HUES64 (cell line): Measurements from ENCODE around the gene OAS3.

Source experiments
- H3K27ac ChIP-seq: 2 replicates; pipeline ENCODE4 v1.7.0; 2013; ENCODE audit warnings: low read depth, low read length, inconsistent platforms
- H3K27me3 ChIP-seq: 2 replicates; pipeline ENCODE4 v1.6.1; 2013; ENCODE audit warnings: mild to moderate bottlenecking, low read length; ENCODE audit not compliant: insufficient read depth
- H3K36me3 ChIP-seq: 2 replicates; pipeline ENCODE4 v1.6.1; 2013; ENCODE audit warnings: mild to moderate bottlenecking, low read length; ENCODE audit not compliant: insufficient read depth
- H3K4me1 ChIP-seq: 2 replicates; pipeline ENCODE4 v1.6.1; 2013; ENCODE audit warnings: mild to moderate bottlenecking, low read length, moderate library complexity; ENCODE audit not compliant: insufficient read depth
- H3K4me3 ChIP-seq: 2 replicates; pipeline ENCODE4 v1.5.1; 2013; ENCODE audit warnings: mild to moderate bottlenecking, low read length, moderate library complexity
- H3K9ac ChIP-seq: 2 replicates; pipeline ENCODE4 v1.6.1; 2013; ENCODE audit warnings: mild to moderate bottlenecking, low read depth, low read length
- H3K9me3 ChIP-seq: 2 replicates; pipeline ENCODE4 v1.6.1; 2013; ENCODE audit warnings: low read depth, low read length; ENCODE audit not compliant: insufficient read depth
- WGBS: fragments of 150-250, 120-280 bp; methylation state at CpG from one replicate; pipeline ENCODE4 v1.1.7; 2013; ENCODE audit warnings: missing lambda C conversion rate; 5-methylcytosine and 5-hydroxymethylcytosine counted together

The OAS3 gene

GRCh38 chr12:112927925-112928324, 10.3 kb upstream of the OAS3 start:
- WGBS: 95% methylated on average over 1 of the region's 2 CpGs

GRCh38 chr12:112928978-112929377, 9.3 kb upstream of the OAS3 start:
- no peak overlapping the region for H3K27ac ChIP-seq
- H3K4me1 ChIP-seq: no peaks in the 10 kb centered on the region; the same call in 1 of the 2 replicates
- 95% methylated on average over 1 of the region's 1 CpG for WGBS
- no peak overlapping the region for H3K4me3 ChIP-seq
- H3K27me3 ChIP-seq: no peaks in the 10 kb centered on the region
- H3K36me3 ChIP-seq: no peaks in the 10 kb centered on the region
- peaks cover 6% of the 10 kb centered on the region; the same call in 1 of the 2 replicates for H3K9me3 ChIP-seq
- no peak overlapping the region for H3K9ac ChIP-seq

More at GRCh38 chr12:112927925-112928324, 10.3 kb upstream of the OAS3 start:
- Histone ChIP-seq H3K27ac (no peak overlapping the region), H3K4me3 (no peak overlapping the region), H3K9ac (no peak overlapping the region), H3K27me3 (no peaks in the 10 kb centered on the region), H3K4me1 (no peaks in the 10 kb centered on the region; the same call in 1 of the 2 replicates), H3K36me3 (no peaks in the 10 kb centered on the region), H3K9me3 (peaks cover 6% of the 10 kb centered on the region; the same call in 1 of the 2 replicates)

- Histone ChIP-seq H3K9me3 (peaks cover 6% of the 10 kb centered on the region; the same call in 1 of the 2 replicates), H3K27ac (no peak overlapping the region), H3K4me1 (no peaks in the 10 kb centered on the region; the same call in 1 of the 2 replicates), H3K4me3 (no peak overlapping the region), H3K9ac (no peak overlapping the region), H3K27me3 (no peaks in the 10 kb centered on the region), H3K36me3 (no peaks in the 10 kb centered on the region)
- 85% methylated on average over 3 of the region's 3 CpGs for WGBS
Observed at GRCh38 chr12:112929715-112930114, 8.6 kb upstream of the OAS3 start.

GRCh38 chr12:112930350-112930749, 7.9 kb upstream of the OAS3 start:
- Histone ChIP-seq H3K4me1 (no peaks in the 10 kb centered on the region; the same call in 1 of the 2 replicates), H3K27me3 (no peaks in the 10 kb centered on the region), H3K36me3 (no peaks in the 10 kb centered on the region), H3K9ac (no peak overlapping the region), H3K4me3 (no peak overlapping the region), H3K9me3 (peaks cover 6% of the 10 kb centered on the region; the same call in 1 of the 2 replicates), H3K27ac (no peak overlapping the region)
- WGBS: 95% methylated on average over 2 of the region's 2 CpGs

- Histone ChIP-seq H3K27me3 (peaks cover 5% of the 10 kb centered on the region), H3K9me3 (peaks cover 2% of the 10 kb centered on the region; the same call in 1 of the 2 replicates), H3K27ac (no peak overlapping the region), H3K36me3 (no peaks in the 10 kb centered on the region), H3K9ac (no peak overlapping the region), H3K4me1 (no peaks in the 10 kb centered on the region; the same call in 1 of the 2 replicates), H3K4me3 (no peak overlapping the region)
- 55% methylated on average over 6 of the region's 6 CpGs for WGBS
Observed at GRCh38 chr12:112932485-112933128, 5.7 kb upstream of the OAS3 start.

GRCh38 chr12:112933129-112933505, 5.2 kb upstream of the OAS3 start:
- peaks cover 10% of the 10 kb centered on the region for H3K27me3 ChIP-seq
- 98% methylated on average over 2 of the region's 2 CpGs for WGBS

GRCh38 chr12:112936264-112936663, 2.0 kb upstream of the OAS3 start:
- Histone ChIP-seq H3K36me3 (no peaks in the 10 kb centered on the region), H3K27me3 (peaks cover 29% of the 10 kb centered on the region), H3K4me1 (no peaks in the 10 kb centered on the region; the same call in 1 of the 2 replicates), H3K27ac (no peak overlapping the region), H3K4me3 (no peak overlapping the region), H3K9ac (no peak overlapping the region), H3K9me3 (no peaks in the 10 kb centered on the region)
- 80% methylated on average over 1 of the region's 1 CpG for WGBS

More at GRCh38 chr12:112933129-112933505, 5.2 kb upstream of the OAS3 start:
- Histone ChIP-seq H3K9ac (no peak overlapping the region), H3K4me3 (no peak overlapping the region), H3K4me1 (no peaks in the 10 kb centered on the region; the same call in 1 of the 2 replicates), H3K27ac (no peak overlapping the region), H3K9me3 (no peaks in the 10 kb centered on the region), H3K36me3 (no peaks in the 10 kb centered on the region)

- Histone ChIP-seq H3K27me3 (peaks cover 29% of the 10 kb centered on the region), H3K9ac (no peak overlapping the region), H3K27ac (no peak overlapping the region), H3K4me3 (no peak overlapping the region), H3K36me3 (no peaks in the 10 kb centered on the region), H3K9me3 (no peaks in the 10 kb centered on the region), H3K4me1 (no peaks in the 10 kb centered on the region; the same call in 1 of the 2 replicates)
- WGBS: 97% methylated on average over 2 of the region's 2 CpGs
Observed at GRCh38 chr12:112936927-112937326, 1.3 kb upstream of the OAS3 start.

GRCh38 chr12:112938751-112939150, 477 bp downstream of the OAS3 start:
- peaks cover 29% of the 10 kb centered on the region for H3K27me3 ChIP-seq
- H3K36me3 ChIP-seq: no peaks in the 10 kb centered on the region
- 65% methylated on average over 11 of the region's 11 CpGs for WGBS
- H3K9me3 ChIP-seq: no peaks in the 10 kb centered on the region
- no peak overlapping the region for H3K27ac ChIP-seq
- no peaks in the 10 kb centered on the region for H3K4me1 ChIP-seq
- peak overlapping the region; percentile 55 for H3K4me3 ChIP-seq
- H3K9ac ChIP-seq: peak overlapping the region; percentile 38; the same call in 1 of the 2 replicates

GRCh38 chr12:112939761-112940381, 1.6 kb downstream of the OAS3 start:
- Histone ChIP-seq H3K9me3 (no peaks in the 10 kb centered on the region), H3K4me3 (no peak overlapping the region), H3K9ac (no peak overlapping the region), H3K27me3 (peaks cover 29% of the 10 kb centered on the region), H3K36me3 (no peaks in the 10 kb centered on the region), H3K27ac (no peak overlapping the region), H3K4me1 (no peaks in the 10 kb centered on the region)
- 74% methylated on average over 7 of the region's 7 CpGs for WGBS

GRCh38 chr12:112941528-112942335, 3.5 kb downstream of the OAS3 start:
- Histone ChIP-seq H3K36me3 (no peaks in the 10 kb centered on the region), H3K9me3 (no peaks in the 10 kb centered on the region), H3K27me3 (peaks cover 29% of the 10 kb centered on the region), H3K4me3 (no peak overlapping the region), H3K27ac (no peak overlapping the region), H3K9ac (no peak overlapping the region), H3K4me1 (no peaks in the 10 kb centered on the region)
- 90% methylated on average over 16 of the region's 16 CpGs for WGBS
